Suprapubic skin (tissue), 4 donors: ENCODE data around the gene MAB21L4. TPM values are rescaled to one million over a fixed set of nuclear protein-coding genes. Genes with fewer than 3 reads are reported as not detected.
A peak's percentile ranks its signal among the peaks of the same experiment; 100 is the strongest.

Experiments used
- DNase-seq, 2 donors: peaks; one replicate each; pipeline ENCODE4 v3.0.0-alpha.2; 2019; ENCODE audit warnings: low spot score in 2 of 2
- H3K27ac ChIP-seq: fragments of 200-600 bp; sonication (generic); one replicate; pipeline ENCODE4 v1.5.1; 2019
- H3K27me3 ChIP-seq: fragments of 200-600 bp; sonication (generic); one replicate; pipeline ENCODE4 v1.5.1; 2019
- H3K36me3 ChIP-seq: fragments of 200-600 bp; sonication (generic); one replicate; pipeline ENCODE4 v1.5.1; 2019
- H3K4me1 ChIP-seq: fragments of 200-600 bp; sonication (generic); one replicate; pipeline ENCODE4 v1.5.1; 2019
- H3K4me3 ChIP-seq: fragments of 200-600 bp; sonication (generic); one replicate; pipeline ENCODE4 v1.5.1; 2019; ENCODE audit warnings: mild to moderate bottlenecking
- H3K9me3 ChIP-seq: fragments of 200-600 bp; sonication (generic); one replicate; pipeline ENCODE4 v1.5.1; 2019
- CTCF ChIP-seq, 2 donors: fragments of 200-600 bp in 1 of 2; fragments of 450-650 bp in 1 of 2; sonication (generic) in 1 of 2; IDR thresholded peaks; one replicate each; pipeline ENCODE4 v1.5.1; 2016 to 2019; ENCODE audit warnings: antibody characterized with exemption in 2 of 2, mild to moderate bottlenecking in 1 of 2, moderate library complexity in 1 of 2
- EP300 ChIP-seq: sonication (generic); formaldehyde crosslinking; IDR thresholded peaks from one replicate; pipeline ENCODE4 v1.6.1; 2017; ENCODE audit warnings: antibody characterized with exemption
- POLR2A ChIP-seq, 2 donors: fragments of 450-650 bp; IDR thresholded peaks; one replicate each; pipeline ENCODE4 v1.6.1; 2017; ENCODE audit warnings: antibody characterized with exemption in 2 of 2, mild to moderate bottlenecking in 2 of 2, moderate library complexity in 2 of 2
- POLR2AphosphoS5 ChIP-seq, 3 donors: sonication (generic); formaldehyde crosslinking; IDR thresholded peaks; one replicate each; pipeline ENCODE4 v1.6.1; 2017; ENCODE audit warnings: antibody characterized with exemption in 3 of 3
- WGBS: methylation state at CpG from one replicate; pipeline ENCODE4 v1.1.5; 2018; 5-methylcytosine and 5-hydroxymethylcytosine counted together
- total RNA-seq, 4 donors: library from RNA; depleted of rRNA; stranded (reverse); fragments of >200 nt; gene quantifications; one replicate each; pipeline ENCODE4 v1.1.0, GENCODE V29; 2016

Gene MAB21L4
- total RNA-seq, 4 donors from 2014 or later: 28.7 to 97.5 (median 69.2) TPM

GRCh38 chr2:240858321-240858720, 37.6 kb downstream of the MAB21L4 start:
- H3K4me3 ChIP-seq: no peak overlapping the region
- WGBS: 90% methylated on average over 13 of the region's 13 CpGs

GRCh38 chr2:240857039-240858008, 38.6 kb downstream of the MAB21L4 start:
- no peaks in the 10 kb centered on the region for H3K4me1 ChIP-seq
- no peaks in the 10 kb centered on the region for H3K27me3 ChIP-seq
- no peak overlapping the region for H3K27ac ChIP-seq
- DNase-seq: no peak
- WGBS: 91% methylated on average over 10 of the region's 21 CpGs
- no peak overlapping the region for H3K4me3 ChIP-seq
- H3K36me3 ChIP-seq: no peaks in the 10 kb centered on the region
- TF ChIP-seq CTCF (IDR thresholded peaks at IDR 0.05) (no peak), EP300 (no peak), POLR2A (IDR thresholded peaks at IDR 0.05) (no peak), POLR2AphosphoS5 (IDR thresholded peaks at IDR 0.05) (no peak)
- H3K9me3 ChIP-seq: no peaks in the 10 kb centered on the region

More at GRCh38 chr2:240858321-240858720, 37.6 kb downstream of the MAB21L4 start:
- Histone ChIP-seq H3K27me3 (no peaks in the 10 kb centered on the region), H3K9me3 (no peaks in the 10 kb centered on the region), H3K4me1 (no peaks in the 10 kb centered on the region), H3K36me3 (no peaks in the 10 kb centered on the region), H3K27ac (no peak overlapping the region)
- TF ChIP-seq CTCF (IDR thresholded peaks at IDR 0.05) (no peak), POLR2AphosphoS5 (IDR thresholded peaks at IDR 0.05) (no peak), EP300 (no peak), POLR2A (IDR thresholded peaks at IDR 0.05) (no peak)
- DNase-seq: no peak

- Histone ChIP-seq H3K36me3 (no peaks in the 10 kb centered on the region), H3K27me3 (no peaks in the 10 kb centered on the region), H3K27ac (no peak overlapping the region), H3K9me3 (no peaks in the 10 kb centered on the region), H3K4me1 (peaks cover 3% of the 10 kb centered on the region), H3K4me3 (no peak overlapping the region)
- peak in 1 of 2 donors; percentile 78 for DNase-seq
- TF ChIP-seq POLR2A (IDR thresholded peaks at IDR 0.05): no peak
- TF ChIP-seq POLR2AphosphoS5 (IDR thresholded peaks at IDR 0.05): no peak
- no peak for TF ChIP-seq CTCF (IDR thresholded peaks at IDR 0.05)
- TF ChIP-seq EP300: no peak
- 85% methylated on average over 10 of the region's 21 CpGs for WGBS
These were observed 39.6 kb downstream of the MAB21L4 start for GRCh38 chr2:240856151-240856980.

GRCh38 chr2:240855670-240856069, 40.3 kb downstream of the MAB21L4 start:
- WGBS: 98% methylated on average over 6 of the region's 8 CpGs
- peaks cover 7% of the 10 kb centered on the region for H3K4me1 ChIP-seq
- H3K27me3 ChIP-seq: no peaks in the 10 kb centered on the region
- DNase-seq: no peak
- no peak for TF ChIP-seq EP300
- no peak for TF ChIP-seq CTCF (IDR thresholded peaks at IDR 0.05)
- no peak for TF ChIP-seq POLR2AphosphoS5 (IDR thresholded peaks at IDR 0.05)
- TF ChIP-seq POLR2A (IDR thresholded peaks at IDR 0.05): no peak
- H3K9me3 ChIP-seq: no peaks in the 10 kb centered on the region
- H3K36me3 ChIP-seq: no peaks in the 10 kb centered on the region
- H3K4me3 ChIP-seq: no peak overlapping the region
- no peak overlapping the region for H3K27ac ChIP-seq
